ENCODE data around the gene GLYR1.

The GLYR1 gene

GRCh38 chr16:4852221-4852872 lies 5.3 kb upstream of the GLYR1 start:
- DNase-seq (ENCODE audit: low read depth in 3 of 3, low spot score in 1 of 3) = no peak

DNA sequence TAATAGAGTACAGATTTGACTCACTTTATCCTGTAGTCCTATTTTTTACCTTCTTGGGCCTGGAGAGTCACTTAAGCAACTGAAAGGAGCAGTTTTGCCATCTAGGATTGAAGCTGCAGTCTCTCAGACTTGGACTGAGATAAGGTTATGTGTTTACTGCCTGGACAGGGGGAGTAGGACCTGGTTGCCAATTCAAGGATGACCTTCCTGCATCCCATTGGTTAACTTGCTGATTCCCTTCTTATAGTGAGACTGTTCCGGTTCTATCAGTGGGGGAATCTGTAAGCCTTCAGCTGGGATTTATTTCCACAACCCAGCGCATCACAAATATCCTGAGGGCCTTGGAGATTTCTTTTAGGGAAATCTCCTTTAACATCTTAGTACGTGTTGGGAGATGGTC lies 3.1 kb upstream of the GLYR1 start:
- DNase-seq (ENCODE audit: low read depth in 3 of 3, low spot score in 1 of 3) = no peak

DNA sequence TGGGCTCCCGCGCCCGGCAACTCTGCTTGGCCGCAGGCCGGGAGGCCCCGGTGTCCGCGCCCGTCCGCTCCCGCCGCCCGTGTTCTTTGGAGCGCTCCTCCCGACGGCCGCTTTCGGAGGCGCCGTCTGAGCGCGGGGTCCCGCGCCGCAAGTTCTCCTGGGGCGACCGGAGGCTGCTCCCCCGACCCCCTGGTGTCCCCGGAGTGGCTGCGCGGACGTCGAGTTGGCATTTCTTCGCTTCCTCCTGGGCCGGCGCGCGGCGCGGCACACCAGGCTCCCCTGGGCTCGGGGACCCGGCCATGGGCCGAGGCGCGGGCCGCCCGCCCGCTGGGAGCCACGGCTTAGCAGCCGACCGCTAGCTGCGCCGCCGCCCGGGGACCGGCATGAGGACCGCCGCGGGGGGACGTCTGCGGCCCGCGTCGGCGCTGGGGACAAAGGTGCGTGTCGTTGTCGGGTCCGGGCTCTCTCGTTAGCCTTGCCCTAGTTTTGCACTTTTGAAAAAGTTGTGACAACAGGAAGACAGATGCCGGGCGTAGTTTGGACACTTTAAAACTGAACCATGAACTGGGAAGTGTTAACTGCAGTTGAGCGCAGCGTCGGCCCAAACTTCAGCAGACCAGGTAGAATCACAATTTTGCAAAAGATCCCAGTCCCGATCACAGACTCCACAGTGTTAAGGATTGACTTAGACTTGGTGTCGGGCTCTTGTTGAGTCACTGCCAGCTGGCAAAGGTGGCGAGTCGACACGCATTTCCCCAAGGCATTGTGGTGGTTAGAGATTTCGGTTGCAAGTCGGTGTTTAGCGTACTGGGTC lies 893 bp upstream of the GLYR1 start:
- peak in 1 of 3 donors; percentile 27 for DNase-seq (ENCODE audit: low read depth in 3 of 3, low spot score in 1 of 3)

DNA sequence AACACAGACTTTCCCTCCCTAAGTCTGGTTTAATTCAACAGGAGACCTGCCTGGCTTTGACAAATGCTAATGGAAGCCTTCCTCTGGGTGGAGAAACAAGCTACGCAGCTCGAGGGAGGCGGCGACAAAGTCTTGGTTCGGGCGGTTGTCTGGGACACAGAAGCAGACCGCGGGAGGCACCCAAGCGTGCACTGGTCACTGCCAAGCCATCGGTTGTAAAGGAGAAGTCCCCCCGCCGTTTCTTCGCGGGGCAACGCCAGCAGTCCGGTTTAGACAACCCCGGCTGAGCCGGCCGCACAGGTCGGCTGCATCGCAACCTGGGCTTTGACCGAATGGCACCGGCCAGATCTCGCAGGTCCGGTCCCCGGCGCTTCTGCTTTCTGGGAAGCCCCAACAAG lies 586 bp downstream of the GLYR1 start:
- DNase-seq (ENCODE audit: low read depth in 3 of 3, low spot score in 1 of 3) = no peak

DNA sequence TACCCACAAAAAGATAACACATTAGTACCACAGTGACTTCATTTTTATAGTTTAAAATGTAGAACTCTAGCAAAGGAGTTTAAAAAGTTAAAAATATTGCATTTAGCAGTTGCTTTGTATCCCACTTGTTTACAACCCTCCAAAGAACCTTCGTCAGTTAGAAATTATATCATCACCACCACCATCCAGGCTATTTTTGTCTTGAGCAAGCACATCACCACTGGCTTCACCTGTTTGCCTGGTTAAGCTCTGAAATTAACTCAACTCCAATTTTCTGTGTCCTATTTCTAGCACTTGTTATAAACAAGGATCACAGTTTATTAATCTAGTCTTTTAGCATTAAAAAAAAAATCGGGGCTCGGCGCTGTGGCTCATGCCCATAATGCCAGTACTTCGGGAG lies 6.1 kb downstream of the GLYR1 start:
- no peak for DNase-seq (ENCODE audit: low read depth in 3 of 3, low spot score in 1 of 3)

DNA sequence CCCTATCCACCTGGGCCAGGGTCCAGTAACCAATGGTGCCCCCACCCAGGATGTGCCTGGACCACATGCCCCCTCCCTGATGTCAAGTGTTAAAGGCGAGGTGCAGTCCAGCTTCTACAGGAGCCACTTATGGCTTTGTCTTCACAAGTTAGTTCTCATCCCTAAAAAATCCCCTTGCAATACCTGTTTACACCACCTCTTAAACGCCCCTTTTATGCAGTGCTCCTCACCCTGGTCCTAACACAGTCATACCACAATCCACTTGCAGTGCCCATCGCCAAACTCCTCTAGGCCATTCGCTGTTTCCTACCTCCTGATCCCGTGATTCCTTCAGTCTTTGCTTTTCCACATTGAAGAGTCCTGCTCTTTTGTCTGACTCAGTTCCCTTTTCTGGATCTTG lies 7.1 kb downstream of the GLYR1 start:
- DNase-seq (ENCODE audit: low read depth in 3 of 3, low spot score in 1 of 3) = no peak

DNA sequence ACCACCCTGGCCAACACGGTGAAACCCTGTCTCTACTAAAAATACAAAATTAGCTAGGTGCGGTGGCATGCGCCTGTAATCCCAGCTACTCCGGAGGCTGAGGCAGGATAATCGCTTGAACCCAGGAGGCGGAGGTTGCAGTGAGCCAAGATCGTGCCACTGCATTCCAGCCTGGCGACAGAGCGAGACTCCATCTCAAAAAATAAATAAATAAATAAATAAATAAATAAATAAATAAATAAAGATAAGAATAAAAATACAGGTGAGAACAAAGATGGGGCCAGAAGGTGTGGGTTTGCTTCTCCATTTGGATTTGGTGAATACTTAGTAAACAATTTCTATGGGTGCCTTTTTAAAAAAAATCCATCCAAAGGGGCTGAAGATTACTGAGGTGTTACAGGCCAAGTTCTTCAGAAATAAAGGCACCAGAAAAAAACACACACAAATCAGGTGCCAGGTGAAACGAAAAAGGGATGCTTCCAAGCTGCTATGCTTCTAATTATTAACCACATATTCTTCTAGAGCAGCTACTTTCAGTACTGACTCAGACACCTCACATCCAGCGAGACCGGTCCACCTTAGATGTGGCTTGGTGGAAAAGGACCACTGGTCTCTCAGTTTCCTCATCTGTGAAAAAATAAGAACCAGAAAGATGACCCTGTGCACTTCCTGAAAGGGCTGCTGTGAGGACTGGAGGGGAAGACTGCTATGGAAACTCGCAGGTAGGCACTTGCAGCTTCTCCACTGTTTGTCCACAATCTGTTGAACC lies 9.2 kb downstream of the GLYR1 start:
- DNase-seq (ENCODE audit: low read depth in 3 of 3, low spot score in 1 of 3) = no peak

DNA sequence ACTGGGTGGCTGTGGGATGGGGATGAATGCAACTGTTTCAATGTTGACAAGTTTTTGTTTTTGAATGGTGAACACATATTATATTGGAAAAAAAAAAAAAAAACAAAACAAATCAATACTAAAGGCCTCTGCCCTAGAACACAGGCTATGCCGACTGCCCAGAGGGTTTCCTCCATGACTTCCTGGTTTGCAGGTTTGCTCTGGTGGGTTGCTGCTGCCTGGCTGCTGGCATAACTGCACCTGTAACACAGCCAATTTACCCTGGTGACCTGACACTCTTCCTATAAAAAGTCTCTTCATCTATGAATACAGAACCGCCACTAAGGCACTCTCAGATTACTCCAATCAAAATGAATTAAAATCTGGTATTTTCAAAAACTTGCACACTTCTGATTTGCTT lies 10.4 kb downstream of the GLYR1 start:
- no peak for DNase-seq (ENCODE audit: low read depth in 3 of 3, low spot score in 1 of 3)

DNA sequence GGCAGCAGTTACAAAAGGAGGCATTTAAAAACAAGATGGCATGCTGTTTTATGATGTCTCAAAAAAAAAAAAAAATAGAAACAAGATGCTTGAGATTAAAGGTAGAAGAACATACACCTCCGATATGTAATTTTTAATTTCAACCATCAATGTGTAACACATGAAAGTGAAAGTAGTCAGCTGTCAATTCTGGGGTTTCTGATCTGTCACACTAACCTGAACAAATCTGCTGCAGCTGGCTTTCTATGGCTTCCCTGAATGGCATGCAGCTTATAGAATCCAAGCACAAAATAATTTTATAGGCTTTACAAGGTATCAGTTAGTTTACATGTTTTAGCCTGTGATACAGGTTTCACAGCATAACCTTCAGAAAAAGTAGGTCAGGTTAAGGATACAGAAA lies 13.5 kb downstream of the GLYR1 start:
- no peak for DNase-seq (ENCODE audit: low read depth in 3 of 3, low spot score in 1 of 3)

GRCh38 chr16:4832698-4833343 lies 14.3 kb downstream of the GLYR1 start:
- DNase-seq (ENCODE audit: low read depth in 3 of 3, low spot score in 1 of 3) = no peak

DNA sequence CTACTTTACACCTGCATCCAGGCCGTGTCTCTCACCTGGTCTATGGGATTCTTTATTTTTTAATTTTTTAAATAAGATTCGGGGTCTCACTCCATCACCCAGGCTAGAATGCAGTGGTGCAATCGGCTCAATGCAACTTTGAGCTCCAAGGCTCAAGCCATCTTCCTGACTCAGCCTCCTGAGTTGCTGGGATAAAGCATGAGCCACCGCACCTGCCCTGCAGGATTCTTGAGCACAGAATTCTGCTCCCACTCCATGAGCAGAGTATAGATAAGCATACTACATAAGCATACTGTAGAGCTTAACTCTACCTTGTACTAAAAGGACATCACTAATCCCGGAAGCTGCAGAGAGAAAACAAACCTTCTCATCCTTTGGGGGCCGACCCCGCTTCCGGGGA lies 15.5 kb downstream of the GLYR1 start:
- DNase-seq (ENCODE audit: low read depth in 3 of 3, low spot score in 1 of 3) = no peak

DNA sequence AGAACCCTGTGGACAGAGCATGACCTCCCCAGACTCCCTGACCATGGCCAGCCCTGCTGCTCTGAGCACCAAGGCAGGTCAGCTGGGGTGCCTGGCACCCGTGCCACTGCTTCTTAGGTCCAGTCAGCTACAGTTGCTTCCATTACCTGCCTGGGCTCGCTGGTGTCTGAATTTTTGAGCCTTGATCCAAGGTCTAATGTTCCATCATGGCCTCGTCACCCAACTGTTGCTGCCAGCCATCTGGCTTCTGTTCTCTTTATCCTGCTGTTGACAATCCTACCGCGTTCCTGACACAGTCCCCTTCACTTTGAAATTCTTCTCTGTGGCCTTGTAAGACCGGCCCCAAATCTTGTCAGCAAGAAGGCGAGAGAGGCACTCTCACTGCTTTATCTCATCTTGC lies 16.7 kb downstream of the GLYR1 start:
- DNase-seq (ENCODE audit: low read depth in 3 of 3, low spot score in 1 of 3) = no peak

DNA sequence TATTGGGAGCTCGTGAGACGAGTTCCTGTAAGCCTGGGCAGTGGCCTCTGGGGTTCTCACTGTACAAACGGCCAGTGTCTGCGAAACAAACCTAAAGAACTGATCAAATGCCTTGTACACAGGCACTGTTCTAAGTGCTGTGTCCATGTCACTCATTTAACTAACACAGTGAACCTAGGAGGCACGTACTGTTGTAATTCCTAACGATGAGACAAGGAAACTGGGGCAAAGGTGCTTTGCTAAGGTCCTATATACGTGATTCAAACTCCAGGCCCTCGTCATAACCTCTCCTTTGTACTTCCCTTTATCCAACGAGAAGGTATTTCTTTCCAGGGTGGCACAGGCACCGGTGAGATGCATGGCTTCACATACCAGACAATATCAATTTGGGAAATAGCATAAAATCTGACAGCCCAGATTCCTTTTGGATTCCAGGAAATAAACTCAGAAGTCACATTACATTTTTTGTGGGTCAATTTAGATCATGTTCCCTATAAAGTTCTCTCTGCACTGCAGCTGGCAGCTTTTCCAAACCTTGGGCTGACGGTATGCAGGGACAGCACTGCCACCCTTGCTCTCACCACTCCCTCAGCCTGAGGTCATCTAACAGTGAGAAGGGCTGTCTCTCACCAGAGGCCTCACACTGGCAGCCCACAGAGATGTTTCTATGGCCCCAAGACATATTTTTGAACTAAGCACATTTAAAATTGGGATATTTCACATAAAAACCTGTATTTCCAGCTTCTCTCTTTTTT lies 18.3 kb downstream of the GLYR1 start:
- no peak for DNase-seq (ENCODE audit: low read depth in 3 of 3, low spot score in 1 of 3)

- no peak for DNase-seq (ENCODE audit: low read depth in 3 of 3, low spot score in 1 of 3)
These were observed 20.1 kb downstream of the GLYR1 start for GRCh38 chr16:4826980-4827379.

DNA sequence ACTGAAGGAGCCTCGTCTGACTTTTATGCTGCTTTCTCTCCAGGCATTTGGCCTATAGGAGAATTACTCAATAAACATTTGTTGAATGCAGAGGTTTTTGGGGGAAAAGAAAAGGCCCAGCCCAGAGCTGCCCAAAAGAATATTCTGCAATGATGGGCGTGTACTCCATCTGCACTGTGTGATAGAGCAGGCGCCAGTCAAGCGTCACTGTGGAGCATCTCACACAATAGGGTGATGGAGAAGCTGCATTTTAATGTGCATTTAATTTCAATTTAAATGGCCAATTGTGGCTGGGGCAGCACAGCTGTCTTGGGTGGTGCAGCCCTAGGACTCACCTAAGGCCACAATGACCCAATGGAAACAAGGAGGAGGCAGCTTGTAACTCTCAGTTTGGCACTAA lies 20.6 kb downstream of the GLYR1 start:
- DNase-seq (ENCODE audit: low read depth in 3 of 3, low spot score in 1 of 3) = no peak

DNA sequence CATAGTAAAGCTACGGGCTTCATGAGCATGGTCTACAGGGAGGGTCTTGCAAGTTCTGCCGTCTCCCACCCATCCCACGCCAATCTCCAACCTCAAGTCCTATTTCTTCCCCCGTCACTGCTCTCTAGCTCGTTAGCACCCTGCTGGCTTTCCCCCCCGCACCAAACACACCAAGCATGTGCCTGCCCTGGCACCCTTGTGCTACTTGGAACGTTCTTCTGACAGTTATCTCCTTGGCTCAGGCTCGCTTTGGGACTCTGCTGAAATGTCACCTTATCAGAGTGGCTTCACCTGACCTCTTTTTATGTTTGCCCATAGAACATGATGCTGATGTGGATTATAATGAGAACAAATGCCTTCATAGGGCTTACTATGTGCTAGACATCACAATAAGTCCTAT lies 21.9 kb downstream of the GLYR1 start:
- DNase-seq (ENCODE audit: low read depth in 3 of 3, low spot score in 1 of 3) = no peak

GRCh38 chr16:4820652-4821051 lies 26.4 kb downstream of the GLYR1 start:
- no peak for DNase-seq (ENCODE audit: low read depth in 3 of 3, low spot score in 1 of 3)

- DNase-seq (ENCODE audit: low read depth in 3 of 3, low spot score in 1 of 3) = no peak
These were observed 32.4 kb downstream of the GLYR1 start for GRCh38 chr16:4814542-4815173.

GRCh38 chr16:4814046-4814445 lies 33.0 kb downstream of the GLYR1 start:
- no peak for DNase-seq (ENCODE audit: low read depth in 3 of 3, low spot score in 1 of 3)

GRCh38 chr16:4813251-4814003 lies 33.7 kb downstream of the GLYR1 start:
- DNase-seq (ENCODE audit: low read depth in 3 of 3, low spot score in 1 of 3) = no peak
